Vagina (tissue), 2 donors: ENCODE measurements around the gene RFXAP. TPM values are rescaled to one million over a fixed set of nuclear protein-coding genes. Genes with fewer than 3 reads are reported as not detected.

Experiments
- DNase-seq, 2 donors: peaks; one replicate each; pipeline ENCODE4 v3.0.0-alpha.2; 2017; ENCODE audit errors: extremely low spot score in 2 of 2
- H3K27ac ChIP-seq: fragments of 200-600 bp; sonication (generic); one replicate; pipeline ENCODE4 v1.5.1; 2019
- H3K27me3 ChIP-seq: fragments of 200-600 bp; sonication (generic); one replicate; pipeline ENCODE4 v1.5.1; 2019
- H3K36me3 ChIP-seq, 2 donors: fragments of 200-600 bp; sonication (generic); one replicate each; pipeline ENCODE4 v1.5.1; 2017 to 2019
- H3K4me1 ChIP-seq: fragments of 200-600 bp; sonication (generic); one replicate; pipeline ENCODE4 v1.5.1; 2019
- H3K4me3 ChIP-seq, 2 donors: fragments of 200-600 bp; sonication (generic); 1 replicate in 1 of 2; 2 replicates in 1 of 2; pipeline ENCODE4 v1.5.1; 2016 to 2019
- H3K9me3 ChIP-seq: fragments of 200-600 bp; sonication (generic); one replicate; pipeline ENCODE4 v1.5.1; 2019
- CTCF ChIP-seq, 3 experiments: fragments of 450-650 bp in 2 of 3; fragments of 200-600 bp in 1 of 3; sonication (generic) in 1 of 3; IDR thresholded peaks; one replicate each; pipeline ENCODE4 v1.5.1; 2017 to 2019; ENCODE audit warnings: antibody characterized with exemption in 3 of 3, mild to moderate bottlenecking in 2 of 3, moderate library complexity in 2 of 3
- POLR2A ChIP-seq, 2 donors: fragments of 450-650 bp; IDR thresholded peaks; one replicate each; pipeline ENCODE4 v1.6.1; 2017; ENCODE audit warnings: antibody characterized with exemption in 2 of 2, mild to moderate bottlenecking in 2 of 2, moderate library complexity in 2 of 2
- POLR2AphosphoS5 ChIP-seq, 2 donors: sonication (generic); formaldehyde crosslinking; IDR thresholded peaks; one replicate each; pipeline ENCODE4 v1.9.0; 2017; ENCODE audit warnings: antibody characterized with exemption in 2 of 2, mild to moderate bottlenecking in 2 of 2, low read depth in 1 of 2; ENCODE audit not compliant: insufficient read depth in 1 of 2
- intact Hi-C: fragments of 100-400 bp; cut with DNase I; formaldehyde crosslinking; loops from one replicate; pipeline ENCODE4 v1.15.1; 2023
- total RNA-seq: library from RNA; depleted of rRNA; stranded (reverse); fragments of >200 nt; gene quantifications from one replicate; pipeline ENCODE4 v1.2.3, GENCODE V29; 2016

Gene RFXAP
- total RNA-seq, 1 donor from 2014 or later: 7.4 TPM

DNA sequence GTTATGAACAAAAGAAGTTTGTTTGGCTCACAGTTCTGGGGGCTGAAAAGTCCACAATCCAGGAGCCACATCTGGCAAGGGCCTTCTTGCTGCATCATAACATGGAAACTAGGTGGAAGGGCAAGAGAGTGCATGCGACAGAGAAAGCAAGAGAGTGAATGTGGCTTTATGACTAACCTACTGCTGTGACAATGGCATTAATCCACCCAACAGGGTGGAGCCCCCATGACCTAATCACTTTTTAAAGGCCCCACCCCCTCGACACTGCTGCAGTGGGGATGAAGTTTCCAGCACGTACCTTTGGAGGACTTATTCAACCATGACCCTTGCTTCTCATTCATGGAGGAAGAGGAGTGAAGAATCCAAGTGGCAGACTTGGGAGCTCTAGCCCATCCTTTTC lies 30.0 kb upstream of the RFXAP start:
- Histone ChIP-seq H3K4me1 (no peaks in the 10 kb centered on the region), H3K27ac (no peak overlapping the region), H3K36me3 (no peaks in the 10 kb centered on the region), H3K4me3 (no peak overlapping the region), H3K27me3 (no peaks in the 10 kb centered on the region), H3K9me3 (no peaks in the 10 kb centered on the region)
- DNase-seq: no peak
- TF ChIP-seq POLR2AphosphoS5 (IDR thresholded peaks at IDR 0.05; ENCODE audit: insufficient read depth in 1 of 2, low read depth in 1 of 2) (no peak), CTCF (IDR thresholded peaks at IDR 0.05) (no peak), POLR2A (IDR thresholded peaks at IDR 0.05) (no peak)
- intact Hi-C loops: no loop called here

DNA sequence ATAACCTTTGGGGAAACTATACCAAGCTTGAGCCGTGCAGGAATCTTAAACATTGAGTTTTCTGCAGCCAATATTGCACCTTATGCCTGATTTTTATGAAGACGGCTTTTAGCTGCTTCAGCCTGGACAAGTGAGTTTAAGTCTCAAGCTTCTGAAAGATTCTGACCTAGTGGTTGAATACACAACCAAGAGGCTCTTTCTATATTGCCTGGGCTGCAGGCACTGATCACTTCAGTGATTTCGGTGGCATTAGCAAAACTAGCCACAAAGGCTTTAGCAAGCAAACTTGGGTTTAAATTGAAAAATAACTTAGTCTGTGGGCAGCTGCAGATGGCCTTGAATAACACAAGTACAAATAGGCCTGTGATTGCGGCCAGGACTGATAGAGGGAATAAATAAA lies 29.3 kb upstream of the RFXAP start:
- TF ChIP-seq CTCF (IDR thresholded peaks at IDR 0.05): no peak
- no peak for TF ChIP-seq POLR2A (IDR thresholded peaks at IDR 0.05)
- no peak for TF ChIP-seq POLR2AphosphoS5 (IDR thresholded peaks at IDR 0.05; ENCODE audit: insufficient read depth in 1 of 2, low read depth in 1 of 2)
- Histone ChIP-seq H3K4me1 (no peaks in the 10 kb centered on the region), H3K27ac (no peak overlapping the region), H3K9me3 (no peaks in the 10 kb centered on the region), H3K36me3 (no peaks in the 10 kb centered on the region), H3K4me3 (no peak overlapping the region), H3K27me3 (no peaks in the 10 kb centered on the region)
- intact Hi-C loops: no loop called here
- DNase-seq: no peak

DNA sequence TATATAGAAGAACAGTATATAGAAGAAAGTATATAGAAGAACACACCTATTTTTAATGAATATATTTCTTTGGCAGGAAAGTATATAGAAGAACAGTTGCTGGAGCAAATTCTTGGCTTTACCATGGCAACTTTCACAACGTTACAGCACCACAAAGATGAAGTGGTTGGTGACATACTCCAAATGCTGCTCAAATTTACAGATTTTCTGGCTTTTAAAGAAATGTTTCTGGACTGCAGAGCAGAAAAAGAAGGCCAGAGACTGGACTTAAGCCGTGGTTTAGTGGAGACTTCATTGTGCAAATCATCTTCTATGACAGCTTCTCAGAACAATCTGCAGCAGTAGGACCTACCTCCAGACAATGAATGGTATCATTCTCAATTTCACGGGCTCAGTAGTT lies 24.3 kb upstream of the RFXAP start:
- Histone ChIP-seq H3K27me3 (no peaks in the 10 kb centered on the region), H3K27ac (no peak overlapping the region), H3K9me3 (no peaks in the 10 kb centered on the region), H3K4me1 (no peaks in the 10 kb centered on the region), H3K36me3 (no peaks in the 10 kb centered on the region), H3K4me3 (no peak overlapping the region)
- no peak for DNase-seq
- TF ChIP-seq POLR2AphosphoS5 (IDR thresholded peaks at IDR 0.05; ENCODE audit: insufficient read depth in 1 of 2, low read depth in 1 of 2) (no peak), CTCF (IDR thresholded peaks at IDR 0.05) (no peak), POLR2A (IDR thresholded peaks at IDR 0.05) (no peak)
- intact Hi-C loops: no loop called here

DNA sequence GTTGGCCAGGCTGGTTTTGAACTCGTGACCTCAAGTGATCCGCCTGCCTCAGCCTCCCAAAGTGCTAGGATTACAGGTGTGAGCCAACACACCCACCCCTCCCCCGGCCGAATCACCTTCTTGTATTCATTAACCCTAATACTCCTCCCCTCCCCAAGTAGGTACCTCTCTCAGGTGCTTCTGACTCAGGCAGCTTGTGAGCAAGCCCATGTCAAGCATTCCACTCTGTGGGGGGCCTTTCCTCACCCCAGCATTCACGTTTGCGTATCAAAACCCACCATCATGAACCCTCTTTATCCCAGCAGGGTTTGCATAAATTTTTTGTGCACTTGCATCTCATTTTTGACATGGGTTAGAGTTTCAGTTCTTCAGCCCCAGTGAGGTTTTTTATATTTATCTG lies 23.6 kb upstream of the RFXAP start:
- intact Hi-C loops: no loop called here
- no peaks in the 10 kb centered on the region for H3K27me3 ChIP-seq
- H3K27ac ChIP-seq: no peak overlapping the region
- no peak for DNase-seq
- no peaks in the 10 kb centered on the region for H3K36me3 ChIP-seq
- no peaks in the 10 kb centered on the region for H3K4me1 ChIP-seq
- H3K9me3 ChIP-seq: no peaks in the 10 kb centered on the region
- TF ChIP-seq CTCF (IDR thresholded peaks at IDR 0.05) (no peak), POLR2A (IDR thresholded peaks at IDR 0.05) (no peak), POLR2AphosphoS5 (IDR thresholded peaks at IDR 0.05; ENCODE audit: insufficient read depth in 1 of 2, low read depth in 1 of 2) (no peak)
- H3K4me3 ChIP-seq: no peak overlapping the region

DNA sequence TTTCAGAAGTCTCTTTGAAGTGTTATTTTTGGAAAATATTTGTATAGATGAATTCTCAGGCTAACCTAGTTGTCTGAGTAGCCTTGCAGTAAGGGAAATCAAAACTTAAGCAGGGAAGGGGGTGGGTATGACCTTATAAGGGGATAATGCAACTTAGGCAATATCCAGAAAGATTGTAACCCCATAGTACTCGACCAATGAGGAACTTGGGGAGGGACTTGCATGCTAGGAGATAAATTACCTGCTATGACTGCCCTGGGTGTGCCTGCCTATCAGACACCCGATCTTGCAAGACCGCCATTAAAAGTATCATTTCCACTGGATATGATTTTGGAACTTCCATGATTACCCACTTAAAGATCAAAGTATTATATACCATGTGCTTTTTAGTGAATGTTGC lies 23.0 kb upstream of the RFXAP start:
- H3K4me1 ChIP-seq: no peaks in the 10 kb centered on the region
- H3K9me3 ChIP-seq: no peaks in the 10 kb centered on the region
- no peaks in the 10 kb centered on the region for H3K27me3 ChIP-seq
- H3K36me3 ChIP-seq: no peaks in the 10 kb centered on the region
- no peak for DNase-seq
- no peak overlapping the region for H3K27ac ChIP-seq
- TF ChIP-seq POLR2A (IDR thresholded peaks at IDR 0.05) (no peak), POLR2AphosphoS5 (IDR thresholded peaks at IDR 0.05; ENCODE audit: insufficient read depth in 1 of 2, low read depth in 1 of 2) (no peak), CTCF (IDR thresholded peaks at IDR 0.05) (no peak)
- no peak overlapping the region for H3K4me3 ChIP-seq
- intact Hi-C loops: no loop called here
